Esophagus mucosa (tissue), 1 donor: ENCODE measurements around the gene C3AR1. TPM values are rescaled to one million over a fixed set of nuclear protein-coding genes. Genes with fewer than 3 reads are reported as not detected.
"Not testable (repeated sequence)": the region's sequence is repeated elsewhere in the genome, so short reads cannot be mapped to it uniquely, and the experiment has no call there.

Experiments
- ATAC-seq: fragments of 200-7000 bp; cut with Tn5 transposase; one replicate; pipeline ENCODE4 v1.9.1; 2020
- total RNA-seq: library from RNA; stranded (reverse); gene quantifications from one replicate; pipeline ENCODE4 v1.2.4, GENCODE V29; 2023
- donor health status: DM: yes; HTN: yes; CAD: no.

The C3AR1 gene
- total RNA-seq, 1 donor from 2014 or later, result 0.76 TPM

GRCh38 chr12:8057306-8057705, 8.9 kb downstream of the C3AR1 start:
- ATAC-seq, result no peak

GRCh38 chr12:8054816-8055215, 11.3 kb downstream of the C3AR1 start:
- no peak for ATAC-seq

- ATAC-seq, result no peak
These were observed 13.5 kb downstream of the C3AR1 start for GRCh38 chr12:8052679-8053078.

- no peak for ATAC-seq
These were observed 15.4 kb downstream of the C3AR1 start for GRCh38 chr12:8050600-8051250.

GRCh38 chr12:8048906-8049305, 17.3 kb downstream of the C3AR1 start:
- ATAC-seq, result no peak

- ATAC-seq, result no peak
These were observed 18.3 kb downstream of the C3AR1 start for GRCh38 chr12:8047842-8048241.

GRCh38 chr12:8045952-8046944, 19.9 kb downstream of the C3AR1 start:
- ATAC-seq, result peak; percentile 61

- ATAC-seq, result no peak
These were observed 25.4 kb downstream of the C3AR1 start for GRCh38 chr12:8040791-8041190.

- ATAC-seq, result peak; percentile 73
These were observed 27.5 kb downstream of the C3AR1 start for GRCh38 chr12:8038659-8039114.

- peak; percentile 26 for ATAC-seq
These were observed 28.2 kb downstream of the C3AR1 start for GRCh38 chr12:8037947-8038346.

GRCh38 chr12:8037046-8037663, 29.0 kb downstream of the C3AR1 start:
- no peak for ATAC-seq

- no peak for ATAC-seq
These were observed 29.8 kb downstream of the C3AR1 start for GRCh38 chr12:8036346-8036745.

- ATAC-seq, result no peak
These were observed 30.6 kb downstream of the C3AR1 start for GRCh38 chr12:8035440-8036010.

- no peak for ATAC-seq
These were observed 31.4 kb downstream of the C3AR1 start for GRCh38 chr12:8034802-8035201.

GRCh38 chr12:8033153-8034044, 32.8 kb downstream of the C3AR1 start:
- ATAC-seq, result peak; percentile 8

- ATAC-seq, result peak; percentile 92
These were observed 33.7 kb downstream of the C3AR1 start, which contains the start of gene FOXJ2 for GRCh38 chr12:8032242-8033152. FOXJ2 (plus strand) TSS chr12:8032716; CDS start chr12:8039833, 7,117 bp downstream.

- ATAC-seq, result no peak
These were observed 34.3 kb downstream of the C3AR1 start for GRCh38 chr12:8031872-8032241.

GRCh38 chr12:8031017-8031416, 35.1 kb downstream of the C3AR1 start:
- not testable (repeated sequence) for ATAC-seq

GRCh38 chr12:8030189-8030588, 36.0 kb downstream of the C3AR1 start:
- no peak for ATAC-seq

GRCh38 chr12:8028267-8028666, 37.9 kb downstream of the C3AR1 start:
- no peak for ATAC-seq

GRCh38 chr12:8027856-8028255, 38.3 kb downstream of the C3AR1 start:
- ATAC-seq, result no peak
